Measurements from ENCODE around the gene IRF9.

The IRF9 gene

DNA sequence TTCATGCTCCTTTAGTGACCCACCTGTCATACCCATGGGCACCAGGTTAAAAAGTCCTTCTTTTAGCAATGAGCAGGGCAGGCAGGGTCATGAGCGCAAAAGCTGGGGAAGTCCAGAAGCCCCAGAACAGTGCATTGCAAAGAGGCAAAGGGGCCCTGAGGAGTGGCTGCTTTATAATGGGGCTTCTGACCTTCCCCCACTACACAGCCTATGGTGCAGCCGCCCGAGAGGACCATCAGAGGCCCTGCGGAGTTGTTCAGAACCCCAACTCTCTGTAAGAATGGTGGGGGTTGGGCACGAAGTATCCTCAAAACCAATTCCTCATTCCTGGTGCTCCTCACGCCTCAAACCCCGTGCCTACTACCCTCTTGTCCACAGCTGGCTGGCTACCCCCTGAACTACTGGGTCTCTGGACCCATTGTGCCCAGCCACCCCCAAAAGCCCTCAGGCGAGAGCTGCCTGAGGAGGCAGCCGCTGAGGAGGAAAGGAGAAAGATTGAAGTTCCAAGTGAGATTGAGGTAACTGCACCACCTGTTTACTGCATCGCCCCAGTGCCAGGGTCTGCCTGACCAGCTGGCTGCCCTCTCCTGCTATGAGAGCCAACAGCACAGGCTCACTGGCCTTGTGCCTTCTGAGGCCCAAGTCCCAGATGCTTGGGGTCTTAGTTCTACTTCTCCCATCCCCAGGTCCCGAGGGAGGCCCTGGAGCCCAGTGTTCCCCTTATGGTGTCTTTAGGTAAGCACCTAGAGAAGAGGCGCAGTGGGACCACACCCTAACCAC is 17.5 kb downstream of the IRF9 start:
- DNase-seq (ENCODE audit: low read depth), result no peak

DNA sequence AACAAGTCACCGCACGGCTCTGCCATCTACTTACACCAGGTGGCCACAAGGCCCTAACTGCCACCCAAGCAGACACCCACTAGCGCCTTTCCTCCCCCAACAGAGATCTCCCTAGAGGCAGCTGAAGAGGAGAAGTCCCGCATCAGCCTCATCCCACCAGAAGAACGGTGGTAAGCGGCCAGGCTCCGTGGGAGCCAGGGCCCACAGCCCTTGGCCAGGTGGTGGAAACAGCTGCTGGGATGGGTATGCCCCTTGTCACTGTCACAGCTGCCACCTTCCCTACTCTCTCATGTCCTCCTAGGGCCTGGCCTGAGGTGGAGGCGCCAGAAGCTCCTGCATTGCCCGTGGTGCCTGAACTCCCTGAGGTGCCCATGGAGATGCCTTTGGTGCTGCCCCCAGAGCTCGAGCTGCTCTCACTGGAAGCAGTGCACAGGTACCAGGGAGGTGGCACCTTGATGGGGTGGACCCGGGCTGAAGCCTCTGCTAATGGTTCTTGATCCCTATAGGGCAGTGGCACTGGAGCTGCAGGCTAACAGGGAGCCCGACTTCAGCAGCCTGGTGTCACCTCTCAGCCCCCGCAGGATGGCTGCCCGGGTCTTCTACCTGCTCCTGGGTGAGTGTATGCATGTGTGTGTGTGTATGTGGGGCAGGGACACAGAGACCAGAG is 18.4 kb downstream of the IRF9 start:
- no peak for DNase-seq (ENCODE audit: low read depth)

DNA sequence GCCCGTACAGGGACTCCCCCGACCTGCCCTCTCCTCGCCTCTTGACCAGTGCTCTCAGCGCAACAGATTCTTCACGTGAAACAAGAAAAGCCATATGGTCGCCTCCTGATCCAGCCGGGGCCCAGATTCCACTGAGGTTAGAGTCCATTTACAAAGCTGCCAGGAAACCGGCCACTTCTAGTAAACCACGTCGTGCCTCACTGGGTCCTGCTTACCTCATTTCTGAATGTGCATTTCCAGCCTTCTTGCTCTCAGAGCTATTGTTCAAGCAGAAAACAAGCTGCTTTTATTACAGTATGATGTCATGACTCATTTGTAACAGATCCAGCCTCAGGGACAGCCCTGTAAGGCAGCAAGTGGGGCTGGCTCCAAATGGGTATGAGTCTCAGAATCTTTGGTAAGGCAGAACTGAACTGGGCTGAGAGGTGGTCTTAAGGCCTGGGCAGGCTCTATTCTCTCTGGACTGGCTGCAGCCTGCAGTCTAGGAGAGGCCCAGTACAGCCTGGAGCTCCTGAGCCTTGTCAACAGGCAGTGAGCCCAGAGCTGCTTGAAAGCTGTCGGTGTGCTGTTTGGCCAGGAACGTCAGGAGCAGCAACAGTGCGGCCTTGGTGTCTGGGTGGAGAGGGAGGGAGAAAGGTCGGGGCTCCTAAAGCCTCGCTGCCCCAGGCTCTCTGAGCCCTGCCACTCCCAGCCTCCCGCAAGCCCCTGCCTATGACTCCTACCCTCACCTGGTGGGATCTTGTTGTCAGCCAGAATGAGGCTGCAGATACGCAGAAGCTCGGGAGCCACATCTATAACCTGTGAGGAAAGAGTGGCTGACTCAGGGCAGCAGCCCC is 19.1 kb downstream of the IRF9 start:
- no peak for DNase-seq (ENCODE audit: low read depth)

DNA sequence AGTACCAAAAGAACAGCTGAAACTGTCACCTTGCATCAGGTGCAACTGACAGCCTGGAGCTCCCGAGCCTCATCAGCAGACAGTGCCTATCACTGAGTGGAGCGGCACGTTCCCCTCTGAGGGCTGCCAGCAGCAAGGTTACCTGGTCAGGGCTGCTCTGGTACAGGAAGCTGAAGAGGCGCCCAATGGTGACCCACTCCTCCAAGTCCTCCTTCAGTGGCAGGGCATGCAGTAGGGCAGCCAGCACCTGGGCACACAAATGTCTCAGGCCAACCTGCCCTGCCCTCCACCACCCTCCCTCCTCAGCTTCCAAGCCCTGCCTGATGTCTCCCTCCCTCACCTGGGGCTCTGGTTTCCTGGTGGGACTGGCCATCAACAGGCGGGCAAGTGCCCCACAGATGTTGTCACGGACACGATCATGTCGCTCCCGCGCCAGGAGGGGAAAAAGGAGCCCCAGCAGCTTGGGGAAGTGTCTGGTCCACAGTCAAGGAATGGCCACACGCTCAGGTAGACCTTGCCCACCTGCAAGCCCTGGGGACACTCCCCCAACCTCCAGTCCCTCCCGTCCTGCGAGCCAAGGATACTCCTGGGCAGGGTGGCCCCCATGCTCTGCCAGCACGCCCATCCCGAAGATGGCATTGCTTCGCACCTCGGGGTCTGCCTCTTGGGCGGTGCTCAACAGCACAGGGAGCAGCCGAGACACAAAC is 20.5 kb downstream of the IRF9 start:
- no peak for DNase-seq (ENCODE audit: low read depth)

DNA sequence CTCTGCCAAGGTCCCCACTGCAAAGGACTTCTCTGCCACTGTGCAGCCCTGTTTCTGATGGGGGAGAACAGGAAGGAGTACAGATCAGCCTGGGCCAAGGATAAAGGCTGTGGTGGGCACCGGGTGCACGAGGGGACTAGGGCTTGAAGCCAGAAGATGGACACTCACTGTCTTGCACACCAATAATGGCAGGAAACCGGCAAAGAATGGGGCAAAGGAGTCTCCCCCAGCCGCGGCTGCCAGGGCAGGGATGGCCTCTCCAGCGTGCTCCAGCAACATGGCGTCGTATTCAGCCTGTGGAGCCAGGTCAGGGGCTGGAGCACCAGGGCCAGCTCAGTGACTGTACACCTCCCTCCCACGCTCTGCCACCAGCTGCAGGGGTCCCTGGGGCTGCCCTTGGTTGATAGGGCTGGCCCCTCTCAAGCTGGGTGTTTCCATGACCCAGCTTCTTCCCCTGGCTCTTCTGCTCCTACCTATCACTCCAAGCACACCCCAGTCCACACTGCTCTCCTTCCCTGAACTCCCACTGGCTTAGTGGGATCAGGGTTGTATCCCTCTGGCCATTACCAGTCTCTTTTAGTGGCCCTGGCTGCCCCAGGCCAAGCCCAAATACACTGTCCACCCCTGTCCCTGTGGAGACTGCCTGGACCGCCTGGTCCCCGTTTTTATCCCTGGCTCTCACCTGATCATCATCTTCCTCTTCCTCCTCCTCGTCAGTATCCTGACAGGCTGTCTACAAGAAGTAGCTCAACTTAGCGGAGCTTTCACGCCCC is 21.2 kb downstream of the IRF9 start:
- no peak for DNase-seq (ENCODE audit: low read depth)

DNA sequence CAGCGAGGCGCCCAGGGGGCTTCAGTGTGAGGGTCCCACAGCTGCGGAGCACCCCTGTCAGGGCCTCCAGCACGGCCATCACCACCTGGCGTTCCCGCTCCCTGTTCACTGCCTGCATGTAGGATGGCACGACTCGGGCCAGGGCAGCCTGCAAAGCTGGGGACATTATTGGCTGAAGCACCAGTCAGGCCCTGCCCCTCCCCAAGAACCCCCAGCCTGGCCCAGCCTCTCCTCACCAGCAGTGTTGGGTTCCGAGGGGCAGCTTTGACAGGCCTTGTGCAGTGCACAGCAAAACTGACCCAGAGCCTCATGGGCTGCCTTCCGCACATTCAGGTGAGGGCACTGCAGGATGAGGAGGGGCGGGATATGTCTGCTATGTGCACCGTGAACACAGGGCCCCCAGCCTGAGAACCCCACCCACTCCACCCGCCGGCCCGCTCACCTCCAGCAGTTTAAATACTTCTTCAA is 22.0 kb downstream of the IRF9 start:
- no peak for DNase-seq (ENCODE audit: low read depth)

DNA sequence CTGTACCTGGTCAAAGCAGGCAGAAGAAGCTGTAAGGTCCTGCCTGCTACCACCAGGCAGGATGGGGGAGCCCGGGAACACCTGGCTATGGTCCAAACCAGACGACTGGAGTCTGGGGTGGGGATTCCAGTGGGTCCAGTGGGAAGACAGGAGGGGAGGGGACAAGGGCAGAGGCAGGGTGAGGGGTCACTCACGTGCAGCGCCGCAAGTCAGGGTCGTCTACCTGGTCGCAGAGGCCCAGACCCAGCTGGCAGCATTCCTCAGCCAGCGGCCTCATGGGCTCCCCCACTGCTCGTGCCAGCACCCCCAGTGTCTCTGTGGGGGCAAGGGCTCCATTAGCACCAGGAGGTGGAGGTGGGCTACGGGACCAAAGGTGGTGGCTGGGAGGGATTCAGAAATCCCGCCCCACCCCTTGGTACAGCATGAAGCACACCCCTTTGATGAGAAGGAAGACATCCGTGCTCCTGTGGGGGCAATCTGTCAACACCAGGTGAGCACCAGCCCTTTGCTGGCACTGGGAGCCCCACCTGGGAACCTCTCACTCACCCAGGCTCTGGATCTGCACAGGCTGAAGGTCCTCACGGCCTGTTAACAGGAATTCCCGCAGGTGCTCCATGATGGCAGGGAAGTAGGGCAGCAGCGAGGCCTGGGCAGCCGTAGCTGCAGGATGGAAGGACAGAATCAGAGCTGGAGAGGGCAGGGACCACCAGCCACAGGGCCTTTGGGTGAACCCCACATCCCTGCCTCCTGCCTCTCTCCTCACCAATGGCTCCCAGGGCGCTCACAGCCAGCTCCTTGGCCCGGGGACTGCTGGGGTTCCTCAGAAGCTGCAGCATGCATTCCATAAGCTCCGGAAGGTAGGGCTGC is 23.3 kb downstream of the IRF9 start:
- no peak for DNase-seq (ENCODE audit: low read depth)

DNA sequence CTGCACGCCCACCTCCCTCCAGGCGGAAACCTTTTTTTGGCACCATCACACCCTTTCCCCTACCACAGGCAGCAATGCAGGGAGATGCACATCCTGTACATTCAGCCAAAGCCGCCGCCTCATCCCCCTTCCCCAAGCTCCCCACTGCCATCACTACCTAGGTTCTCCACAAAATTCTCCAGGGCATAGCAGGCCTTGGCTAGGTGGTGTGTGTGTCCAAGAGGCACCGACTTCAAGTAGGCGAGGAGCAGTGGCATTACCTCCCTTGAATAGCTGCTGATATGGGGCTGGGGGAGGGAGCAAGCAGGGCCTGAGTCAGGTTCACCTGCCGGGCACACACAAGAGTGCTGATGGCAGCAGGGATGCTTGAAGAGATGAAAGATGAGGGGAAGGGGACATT is 24.0 kb downstream of the IRF9 start:
- no peak for DNase-seq (ENCODE audit: low read depth)

DNA sequence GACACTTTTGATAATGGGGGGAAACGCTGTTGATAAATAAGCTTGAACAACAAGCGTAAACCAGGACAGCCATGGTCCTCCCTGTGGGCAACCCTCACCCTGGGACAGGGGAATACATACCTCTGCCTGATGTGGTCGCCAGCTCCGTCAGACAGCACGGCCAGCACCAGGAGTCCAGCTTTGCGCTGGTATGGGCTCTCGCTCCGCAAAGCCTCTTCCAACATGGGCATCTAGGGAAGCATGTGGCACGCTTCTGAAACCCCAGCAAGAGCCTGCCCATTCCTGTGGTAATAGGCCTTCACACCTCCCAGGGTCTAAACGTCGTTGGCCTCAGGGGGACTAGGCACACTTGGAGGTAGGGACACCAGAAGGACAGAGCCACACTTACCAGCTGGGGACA is 24.7 kb downstream of the IRF9 start:
- no peak for DNase-seq (ENCODE audit: low read depth)

DNA sequence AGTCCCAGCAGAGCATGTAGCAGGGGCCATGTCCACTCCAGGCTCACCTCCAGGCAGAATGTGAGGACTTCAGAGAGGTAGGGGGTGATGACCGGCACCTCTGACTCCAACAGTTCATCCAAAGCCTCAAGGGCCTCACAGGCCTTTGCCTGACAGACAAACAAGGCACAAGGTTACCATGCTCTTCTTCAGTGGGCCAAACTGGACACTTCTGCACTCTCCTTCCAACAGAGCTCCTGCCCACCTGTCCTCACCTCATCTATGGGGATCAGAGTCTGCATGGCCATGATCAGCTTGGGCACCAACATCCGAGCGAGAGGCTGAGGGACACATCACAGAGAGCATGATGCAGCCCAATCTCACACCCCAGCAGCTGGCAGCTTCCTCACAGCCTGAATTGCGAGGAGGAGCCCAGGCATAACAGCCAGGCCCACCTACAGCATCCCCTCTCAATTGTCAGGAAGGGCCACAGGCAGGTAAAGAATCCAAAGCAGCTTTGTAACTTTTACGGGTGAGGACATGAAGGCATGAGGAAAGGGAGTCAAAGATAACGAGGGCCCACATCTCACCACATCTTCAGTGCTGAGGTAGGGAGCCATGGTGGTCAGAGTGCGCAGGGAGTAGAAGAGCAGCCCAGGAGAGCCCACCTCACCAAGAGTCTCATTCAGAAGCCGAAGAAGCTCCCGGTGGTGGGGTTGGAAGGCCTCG is 25.9 kb downstream of the IRF9 start:
- no peak for DNase-seq (ENCODE audit: low read depth)

DNA sequence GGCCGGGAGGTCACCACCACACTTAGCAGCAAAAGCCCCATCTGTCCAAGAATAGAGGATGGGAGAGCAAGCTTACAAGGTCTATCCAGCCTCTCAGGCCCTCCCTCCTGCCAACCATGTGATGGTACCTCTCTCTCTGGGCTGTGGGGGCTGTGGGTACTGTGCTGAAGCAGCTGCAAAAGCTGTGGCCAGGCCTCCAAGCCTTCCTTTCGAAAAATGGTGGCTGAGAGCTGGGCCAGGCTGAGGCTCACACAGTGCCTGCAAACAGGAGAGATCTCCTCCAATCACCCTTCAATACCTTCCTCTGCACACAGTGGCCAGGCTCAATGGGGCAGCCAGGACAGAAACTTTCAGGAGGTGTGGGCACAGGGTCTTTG is 26.5 kb downstream of the IRF9 start:
- DNase-seq (ENCODE audit: low read depth), result no peak

DNA sequence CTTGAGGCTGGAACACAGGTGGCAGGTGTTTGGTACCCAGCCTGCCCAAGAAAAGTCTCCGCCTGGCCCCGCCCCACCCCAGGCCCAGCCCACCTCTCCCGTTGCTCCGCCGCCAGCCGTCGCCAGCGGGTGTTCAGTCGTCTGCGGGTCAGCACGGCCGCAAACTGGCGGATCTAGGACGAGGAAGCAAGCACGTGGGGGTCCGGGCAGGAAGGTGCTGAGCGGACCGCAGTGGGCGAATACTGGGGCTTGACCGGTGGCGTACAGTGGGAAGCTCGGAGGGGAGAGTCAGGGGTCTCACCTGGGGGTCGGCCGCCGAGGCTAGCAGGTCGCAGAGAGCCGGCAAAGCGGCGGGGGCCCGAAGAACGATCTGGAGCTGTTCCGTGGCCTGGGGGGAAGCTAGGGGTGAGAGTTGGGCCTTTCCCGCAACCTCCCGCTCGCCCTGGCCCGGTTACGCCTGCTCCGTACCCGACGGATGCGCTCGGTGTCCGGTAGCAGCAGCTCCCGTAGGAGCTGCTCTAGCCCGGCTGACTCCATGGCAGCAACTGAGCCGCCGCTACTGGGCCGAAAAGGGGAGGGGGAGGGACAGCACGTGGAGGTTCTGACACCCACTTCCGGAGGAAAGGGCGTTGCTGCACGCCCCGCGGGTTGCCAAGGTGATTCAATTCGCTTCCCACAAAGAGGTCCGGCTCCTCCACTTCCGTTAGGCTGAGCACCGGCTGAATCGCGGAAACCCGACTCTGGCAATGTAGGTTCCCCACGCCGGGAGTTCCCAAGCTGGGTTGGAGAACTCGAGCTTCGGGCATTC is 27.4 kb downstream of the IRF9 start, which contains the start of gene IPO4:
TSS of gene IPO4 (minus strand) at position 566 of the 808 bp plus-strand sequence. CDS start at position 537, 29 bp downstream.
- peak; percentile 90 for DNase-seq (ENCODE audit: low read depth)

DNA sequence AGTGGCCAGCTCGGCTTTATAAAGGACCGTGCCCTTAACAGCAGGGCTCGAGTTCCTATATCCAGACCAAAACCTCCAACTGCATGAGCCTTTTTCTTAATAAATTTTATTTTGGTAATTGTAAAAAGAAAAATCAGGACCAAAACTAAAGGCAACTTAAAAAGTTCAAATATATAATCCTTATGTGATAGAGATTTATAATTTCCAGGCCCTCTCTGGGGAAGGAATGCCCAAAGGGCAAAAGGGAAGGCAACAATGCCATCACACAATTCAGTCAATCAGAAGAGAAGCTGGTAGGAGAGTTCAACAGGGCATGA is 28.0 kb downstream of the IRF9 start:
- DNase-seq (ENCODE audit: low read depth), result no peak

DNA sequence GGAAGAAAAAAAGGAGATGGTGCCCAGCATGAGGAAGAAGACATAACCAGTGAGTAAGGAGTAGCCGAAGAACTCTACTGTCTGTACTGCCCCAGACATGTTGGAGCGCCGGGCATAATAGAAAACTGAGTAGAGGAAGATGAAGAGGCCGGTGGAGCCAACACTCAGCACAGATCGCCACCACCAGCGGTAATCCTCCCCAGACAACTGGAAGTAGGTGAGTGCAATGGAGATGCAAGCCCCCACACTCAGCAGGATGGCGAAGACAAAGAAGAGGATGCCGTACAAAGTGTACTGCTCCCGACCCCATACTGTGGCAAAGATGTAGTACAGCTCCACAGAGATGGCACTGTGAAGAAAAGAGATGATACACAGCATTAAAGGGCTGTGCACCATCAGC is 28.4 kb downstream of the IRF9 start:
- no peak for DNase-seq (ENCODE audit: low read depth)

DNA sequence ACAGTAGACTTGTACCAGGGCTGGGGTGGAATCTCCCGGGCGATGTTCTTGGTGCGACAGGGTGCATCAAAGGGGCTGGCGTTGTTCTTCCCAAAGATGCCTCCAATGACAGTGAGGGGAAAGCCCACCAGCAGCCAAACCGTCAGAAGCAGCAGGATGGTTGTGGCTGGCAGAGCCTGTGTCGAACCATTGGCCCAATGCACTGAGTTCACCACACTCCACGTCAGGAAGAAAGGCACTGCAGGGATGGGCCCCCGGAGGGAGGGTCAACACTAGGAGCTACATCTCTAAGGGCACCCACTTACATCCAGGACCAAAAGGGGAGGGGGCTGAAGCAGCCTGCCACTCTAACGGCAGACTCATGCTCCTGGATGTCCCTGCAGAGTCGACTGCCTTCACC is 29.4 kb downstream of the IRF9 start:
- no peak for DNase-seq (ENCODE audit: low read depth)

DNA sequence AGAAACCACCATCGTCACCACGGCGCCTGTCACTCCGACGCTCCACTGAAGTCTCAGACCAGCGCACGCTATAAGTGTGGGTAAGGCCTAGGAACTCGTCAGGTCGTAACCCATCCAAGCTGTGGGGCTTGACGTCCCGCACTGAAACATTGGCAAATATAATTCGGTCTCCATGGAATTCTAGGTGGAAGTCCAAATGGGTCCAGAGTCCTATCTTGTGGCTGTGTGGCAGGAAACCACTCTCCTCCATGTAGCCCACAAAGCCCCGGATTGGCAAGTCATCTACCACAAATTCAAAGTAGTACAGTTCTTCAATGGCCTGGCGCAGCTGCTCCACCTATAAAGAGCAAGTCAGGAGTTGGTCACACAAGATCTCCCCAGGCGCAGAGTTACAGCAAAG is 31.9 kb downstream of the IRF9 start:
- no peak for DNase-seq (ENCODE audit: low read depth)

DNA sequence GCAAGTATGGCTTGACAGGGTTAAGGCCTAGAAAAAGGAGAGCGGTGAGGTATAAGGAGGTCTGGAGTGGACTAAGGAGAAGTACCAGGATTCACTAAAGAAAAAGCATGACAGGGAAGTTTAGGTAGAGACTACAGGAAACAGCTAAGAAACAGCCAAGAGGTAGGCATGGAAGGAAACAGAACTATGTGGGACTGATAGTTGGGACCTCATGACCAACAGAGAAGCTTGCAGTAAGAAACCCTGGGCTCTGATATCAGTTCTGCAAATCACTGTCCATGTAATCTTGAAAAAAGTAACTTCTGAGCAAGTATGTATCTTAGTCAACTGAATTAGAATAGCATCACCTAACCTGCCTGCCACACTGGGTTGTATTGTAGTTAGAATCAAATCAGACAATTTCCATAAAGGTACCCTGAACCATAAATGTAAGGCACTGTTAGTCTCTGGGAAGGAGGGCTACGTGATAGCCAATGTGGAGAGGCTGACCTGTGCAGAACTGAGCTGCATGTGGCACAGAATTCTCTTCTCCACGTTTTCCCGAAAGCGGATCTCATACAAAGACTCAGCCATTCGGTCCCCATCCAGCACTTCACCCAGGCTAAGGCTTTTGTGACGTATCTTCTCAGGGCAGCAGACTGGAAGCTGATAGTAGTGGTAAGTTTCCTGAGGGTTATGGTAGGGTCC is 33.3 kb downstream of the IRF9 start:
- no peak for DNase-seq (ENCODE audit: low read depth)

DNA sequence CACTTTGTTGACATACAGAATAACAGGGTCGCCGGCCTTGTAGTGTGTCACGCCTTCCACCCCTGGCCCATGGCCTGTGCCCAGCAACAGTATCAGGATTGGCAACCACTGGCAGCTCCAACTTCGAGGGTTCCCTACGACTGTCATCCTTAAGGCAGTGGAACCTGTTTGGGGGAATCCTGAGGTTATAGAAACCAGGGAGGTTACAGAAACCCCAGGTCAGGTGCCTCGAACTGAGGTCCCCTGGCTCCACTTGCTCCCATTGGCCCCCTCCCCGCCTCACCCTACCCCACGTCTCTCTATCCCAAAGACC is 33.8 kb downstream of the IRF9 start:
- DNase-seq (ENCODE audit: low read depth), result no peak
